NCI-H1105 treated with DMSO at 0.1 percent for 48 hours (cell line): ENCODE measurements around the gene ASZ1.
"Not testable (repeated sequence)": the region's sequence is repeated elsewhere in the genome, so short reads cannot be mapped to it uniquely, and the experiment has no call there.

Source experiments
- DNase-seq: peaks from one replicate; lab custom pipeline; 2025; lab: John Stamatoyannopoulos, UW

ASZ1 gene, protein sequence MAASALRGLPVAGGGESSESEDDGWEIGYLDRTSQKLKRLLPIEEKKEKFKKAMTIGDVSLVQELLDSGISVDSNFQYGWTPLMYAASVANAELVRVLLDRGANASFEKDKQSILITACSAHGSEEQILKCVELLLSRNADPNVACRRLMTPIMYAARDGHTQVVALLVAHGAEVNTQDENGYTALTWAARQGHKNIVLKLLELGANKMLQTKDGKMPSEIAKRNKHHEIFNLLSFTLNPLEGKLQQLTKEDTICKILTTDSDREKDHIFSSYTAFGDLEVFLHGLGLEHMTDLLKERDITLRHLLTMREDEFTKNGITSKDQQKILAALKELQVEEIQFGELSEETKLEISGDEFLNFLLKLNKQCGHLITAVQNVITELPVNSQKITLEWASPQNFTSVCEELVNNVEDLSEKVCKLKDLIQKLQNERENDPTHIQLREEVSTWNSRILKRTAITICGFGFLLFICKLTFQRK

DNA sequence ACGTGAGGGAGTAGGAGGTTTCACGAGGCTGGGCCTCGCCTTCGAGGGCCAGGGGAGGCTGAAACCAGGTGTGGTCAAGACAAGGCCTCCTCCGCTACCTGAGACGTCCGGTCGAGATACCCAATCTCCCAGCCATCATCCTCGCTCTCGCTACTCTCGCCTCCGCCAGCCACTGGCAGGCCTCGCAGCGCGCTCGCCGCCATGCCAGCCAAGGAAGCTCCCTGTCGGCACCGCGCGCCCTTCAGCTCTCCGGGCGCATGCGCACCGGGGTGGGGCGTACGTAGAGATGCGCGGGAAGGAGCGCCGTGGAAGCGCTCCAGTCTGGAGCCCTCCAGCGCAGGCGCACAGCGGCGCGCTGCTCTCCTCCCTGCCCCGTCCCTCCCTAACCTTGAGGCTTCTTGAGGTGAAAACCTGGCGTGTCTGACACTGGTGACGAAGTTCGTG is at the start of gene ASZ1:
ASZ1 (minus strand) TSS at position 236 of the 444 bp plus-strand sequence; CDS start at position 203, 33 bp downstream.
- no peak for DNase-seq

DNA sequence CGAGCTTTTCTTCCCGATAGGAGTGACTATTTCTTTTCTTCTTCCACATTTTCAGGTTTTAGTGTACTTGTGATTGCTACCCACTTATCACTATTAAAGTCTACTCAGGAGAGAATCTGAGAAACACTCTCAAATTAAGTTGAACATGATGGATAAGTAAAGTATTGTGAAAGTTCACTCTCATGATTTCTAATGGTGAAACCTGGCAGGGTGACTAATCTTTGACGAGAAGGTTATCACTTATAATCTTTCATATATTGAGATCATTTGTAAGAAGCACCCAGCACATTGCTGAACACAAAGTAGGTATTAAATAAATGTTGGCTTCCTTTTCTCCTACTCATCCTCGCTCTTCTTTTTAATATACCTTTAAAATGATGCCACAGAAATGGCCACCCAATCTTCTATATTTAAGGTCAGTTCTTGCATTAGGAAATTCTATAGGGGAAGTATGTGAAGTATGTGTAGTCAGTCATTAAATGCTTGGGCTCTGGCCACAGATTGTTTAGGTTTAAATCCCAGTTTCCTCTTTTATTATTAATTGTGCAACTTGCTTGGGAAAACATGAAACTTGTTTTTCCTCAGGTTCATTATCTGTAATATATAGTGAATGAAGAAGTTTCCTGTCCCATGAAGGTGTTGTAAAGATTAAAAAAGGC is 49.4 kb upstream of the ASZ1 start:
- DNase-seq, result no peak

GRCh38 chr7:117472335-117472734 is 45.0 kb upstream of the ASZ1 start:
- DNase-seq, result no peak

DNA sequence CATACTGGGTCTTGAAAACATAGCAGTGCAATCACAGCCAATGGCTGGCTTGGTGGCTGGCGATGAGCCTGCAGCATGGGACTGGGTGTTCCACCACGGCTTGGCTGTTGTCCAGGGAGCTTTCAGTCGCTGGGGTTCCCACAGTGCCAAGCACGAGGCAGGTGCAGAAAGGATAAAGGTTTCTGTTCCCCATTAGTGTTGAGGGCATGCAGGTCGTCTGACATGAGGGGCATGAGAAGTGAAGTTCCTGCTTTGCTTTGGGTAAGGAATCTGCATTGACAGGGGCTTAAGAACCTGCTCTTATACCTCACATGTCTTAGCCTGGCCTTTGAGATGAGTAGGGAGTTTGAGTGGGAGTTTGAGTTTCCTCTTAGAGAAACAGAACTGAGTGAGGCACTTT is 43.5 kb upstream of the ASZ1 start:
- DNase-seq, result peak; percentile 29

DNA sequence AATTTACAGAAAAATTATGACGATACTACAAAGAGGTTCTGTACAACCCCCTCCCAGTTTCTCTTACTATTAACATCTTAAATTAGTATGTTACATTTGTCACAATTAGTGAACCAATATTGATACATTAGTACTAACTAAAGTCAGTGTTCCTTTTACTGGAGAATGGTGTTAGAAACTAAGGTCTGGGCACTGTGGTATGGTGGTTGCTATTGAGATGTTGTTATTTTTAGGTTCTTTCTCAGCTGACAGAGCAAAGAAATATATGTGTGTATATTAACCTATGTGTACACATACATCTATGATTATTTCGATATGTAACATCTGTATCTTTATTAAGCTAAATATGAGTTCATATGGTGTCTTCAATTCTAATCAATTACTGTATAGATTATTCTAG is 40.9 kb upstream of the ASZ1 start:
- DNase-seq, result no peak

DNA sequence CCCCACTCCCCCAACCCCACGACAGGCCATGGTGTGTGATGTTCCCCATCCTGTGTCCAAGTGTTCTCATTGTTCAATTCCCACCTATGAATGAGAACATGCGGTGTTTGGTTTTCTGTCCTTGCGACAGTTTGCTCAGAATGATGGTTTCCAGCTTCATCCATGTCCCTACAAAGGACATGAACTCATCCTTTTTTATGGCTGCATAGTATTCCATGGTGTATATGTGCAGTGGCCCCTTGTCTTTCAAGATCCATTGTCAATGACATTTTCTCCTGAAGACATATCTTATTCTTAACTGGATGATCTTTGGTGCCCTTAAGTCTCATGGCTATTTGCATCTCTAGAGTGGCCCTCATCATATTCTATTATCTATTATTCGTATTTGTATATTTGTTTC is 33.5 kb upstream of the ASZ1 start:
- DNase-seq, result not testable (repeated sequence)

DNA sequence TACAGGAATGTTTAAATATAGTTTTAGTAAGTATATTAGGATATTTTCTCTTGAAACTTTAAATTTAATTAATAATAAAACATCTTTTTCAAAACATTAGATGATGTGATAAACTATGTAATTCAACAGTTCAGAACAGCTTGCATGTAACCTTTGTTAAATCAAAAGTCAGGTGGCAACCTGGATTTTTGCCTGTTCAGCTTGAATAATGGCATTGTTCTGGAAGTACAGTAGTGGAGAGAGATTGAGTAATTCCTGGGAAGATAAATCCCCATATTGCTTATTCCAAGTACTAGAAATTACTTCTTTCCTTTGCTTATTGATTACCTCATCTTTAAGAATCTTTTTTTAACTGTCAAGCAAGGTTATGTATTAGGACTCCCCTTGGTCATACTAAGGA is 32.4 kb upstream of the ASZ1 start:
- DNase-seq, result no peak

DNA sequence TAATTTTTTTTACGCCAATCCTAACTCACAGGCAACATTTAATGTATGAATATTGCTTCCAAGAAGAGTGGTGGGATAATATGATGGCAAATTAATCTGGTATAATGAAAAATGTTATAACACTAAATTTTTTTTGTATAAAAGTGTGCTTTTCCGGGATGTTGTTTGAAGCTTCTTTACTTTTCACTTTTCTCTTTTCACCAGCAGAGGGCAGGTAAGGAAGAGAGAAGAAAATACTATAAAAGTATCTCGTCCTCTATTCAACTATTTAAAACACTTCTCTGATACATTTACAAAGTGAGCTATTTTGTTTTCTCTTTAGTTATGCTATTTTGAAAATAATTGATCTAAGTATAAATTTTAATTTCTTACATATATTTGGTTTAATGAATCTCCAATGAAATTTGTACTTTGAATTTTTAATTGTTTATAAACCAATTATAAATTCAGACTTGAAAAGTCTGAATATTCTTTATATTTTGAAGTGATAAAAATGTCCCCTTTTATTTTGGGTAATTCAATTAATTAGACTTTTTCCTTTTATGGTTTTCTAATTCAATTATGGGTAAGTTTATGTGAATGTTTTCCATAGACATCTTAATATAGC is 31.8 kb upstream of the ASZ1 start:
- peak; percentile 32 for DNase-seq

GRCh38 chr7:117448655-117449054 is 21.4 kb upstream of the ASZ1 start:
- no peak for DNase-seq

DNA sequence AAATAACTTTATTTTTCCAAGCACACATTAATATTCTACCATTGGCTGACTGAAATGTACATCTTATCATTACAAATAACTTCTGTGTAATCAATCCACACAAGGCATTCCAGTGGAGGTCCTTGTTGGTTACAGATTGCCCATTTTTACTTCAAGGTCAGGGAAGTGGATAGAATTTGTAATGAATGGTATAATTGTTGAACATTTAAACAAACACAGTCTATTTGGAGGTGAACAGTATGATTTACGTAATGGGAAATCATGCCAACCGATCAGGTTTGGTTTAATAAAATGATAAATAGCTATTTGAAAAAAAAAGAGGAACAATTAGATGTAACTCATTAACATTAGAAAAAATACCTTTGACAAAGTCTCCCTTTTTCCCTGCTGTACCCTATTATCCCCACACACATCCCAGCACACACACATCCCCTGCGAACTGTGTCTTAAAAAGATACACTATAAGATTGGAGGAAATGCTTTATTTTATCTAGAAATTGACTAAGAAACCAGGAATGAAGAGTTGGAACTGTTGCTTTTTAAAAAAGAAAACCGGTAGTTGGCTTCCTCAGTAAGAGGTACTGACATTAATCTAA is 19.0 kb upstream of the ASZ1 start:
- DNase-seq, result no peak

DNA sequence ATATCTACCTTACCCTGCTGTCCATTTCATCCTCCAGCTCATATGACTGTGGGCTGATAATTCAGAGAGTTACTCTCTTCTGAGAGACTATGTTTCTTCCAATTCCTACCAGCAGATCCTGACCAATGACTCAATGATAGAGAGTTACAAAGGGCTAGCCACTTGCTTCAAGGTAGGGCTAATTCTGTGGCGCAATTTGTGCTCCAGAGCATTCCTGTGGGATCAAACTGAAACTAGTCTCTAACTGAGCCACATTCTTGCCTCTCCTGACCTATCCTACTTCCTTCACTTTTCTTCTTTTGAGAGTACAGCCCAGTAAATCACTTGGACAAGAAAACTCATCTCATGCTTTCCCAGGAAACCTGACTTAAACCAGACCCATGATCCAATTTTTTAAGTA is 17.9 kb upstream of the ASZ1 start:
- DNase-seq, result no peak

DNA sequence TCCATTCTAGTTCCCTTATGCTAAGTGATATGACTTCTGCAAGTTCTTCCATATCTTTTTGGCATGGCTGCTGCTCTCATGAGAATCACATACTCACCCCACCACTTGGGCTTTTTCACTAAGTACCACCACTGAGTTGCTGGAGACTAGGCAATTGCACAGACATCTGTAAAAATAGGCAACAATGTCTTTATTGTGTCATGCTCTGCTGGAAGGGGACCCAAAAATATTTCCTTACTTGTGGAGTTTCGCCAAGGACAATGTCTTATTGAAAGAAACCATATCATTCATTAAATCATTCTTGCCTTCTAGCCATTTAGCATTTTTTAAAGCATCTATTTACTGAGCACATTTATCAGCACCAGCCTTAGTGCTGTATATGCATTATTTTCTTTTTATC is 17.4 kb upstream of the ASZ1 start:
- DNase-seq, result no peak

DNA sequence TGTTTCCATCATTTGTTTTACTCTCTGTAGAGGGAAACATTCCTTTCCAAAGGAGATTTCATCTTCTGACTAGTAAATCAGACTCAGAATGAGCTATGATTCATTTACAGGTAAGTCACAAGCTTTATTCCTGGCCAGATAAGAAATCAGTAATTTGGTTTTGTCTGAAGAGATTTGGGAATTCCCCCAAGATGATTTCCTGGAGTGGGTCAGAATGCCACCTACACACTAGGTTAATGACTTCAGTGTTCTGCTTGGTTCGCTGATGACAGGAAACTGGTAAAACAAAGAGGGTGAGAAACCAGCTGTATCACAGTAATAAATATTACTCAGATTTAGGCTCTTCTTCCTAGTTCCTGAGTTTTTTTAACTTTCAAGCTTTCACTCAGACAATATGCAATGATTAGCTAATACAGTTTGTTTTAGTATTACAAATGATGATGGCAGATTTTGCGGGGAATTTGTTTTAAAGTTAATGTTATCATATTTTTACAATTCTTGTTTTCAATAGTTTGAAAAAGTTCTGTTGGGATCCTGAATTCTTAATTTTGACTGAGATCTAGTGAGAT is 8.3 kb upstream of the ASZ1 start:
- no peak for DNase-seq

GRCh38 chr7:117424090-117424829 is 3.0 kb downstream of the ASZ1 start:
- no peak for DNase-seq

DNA sequence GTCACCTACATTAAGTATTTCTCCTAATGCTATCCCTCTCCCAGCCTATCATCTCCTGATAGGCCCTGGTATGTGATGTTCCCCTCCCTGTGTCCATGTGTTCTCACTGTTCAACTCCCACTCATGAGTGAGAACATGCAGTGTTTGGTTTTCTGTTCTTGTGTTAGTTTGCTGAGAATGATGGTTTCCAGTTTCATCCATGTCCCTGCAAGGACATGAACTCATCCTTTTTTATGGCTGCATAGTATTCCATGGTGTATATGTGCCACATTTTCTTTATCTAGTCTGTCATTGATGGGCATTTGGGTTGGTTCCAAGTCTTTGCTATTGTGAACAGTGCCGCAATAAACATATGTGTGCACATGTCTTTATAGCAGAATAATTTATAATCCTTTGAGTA is 12.7 kb downstream of the ASZ1 start:
- DNase-seq, result not testable (repeated sequence)

DNA sequence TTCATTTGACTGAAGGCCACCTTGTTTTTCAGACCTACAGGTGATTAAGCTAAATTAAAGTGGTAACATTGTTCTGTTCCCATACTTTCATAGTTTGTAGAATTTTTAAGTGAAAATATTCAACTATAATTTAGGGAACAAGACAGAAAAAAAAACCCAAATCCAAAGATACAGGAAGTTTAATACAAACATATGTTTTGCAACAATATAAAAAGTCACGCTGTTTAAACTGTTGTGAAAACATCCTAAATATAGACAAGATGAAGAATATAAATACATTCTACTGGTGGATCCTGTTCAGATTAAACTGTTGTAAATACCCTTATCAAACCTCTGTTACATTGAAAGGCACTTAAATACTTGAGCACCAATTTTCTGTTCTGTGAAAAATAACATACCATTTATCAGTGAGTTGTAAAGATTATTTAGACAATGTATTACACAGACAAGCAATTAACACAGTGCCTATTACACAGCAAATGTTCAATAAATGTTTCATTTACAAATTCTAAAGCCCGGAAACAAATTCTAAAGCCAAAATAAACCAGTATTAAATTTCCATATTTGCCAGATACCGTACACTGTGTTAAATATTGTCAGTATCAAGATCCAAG is 14.2 kb downstream of the ASZ1 start:
- DNase-seq, result peak; percentile 56

DNA sequence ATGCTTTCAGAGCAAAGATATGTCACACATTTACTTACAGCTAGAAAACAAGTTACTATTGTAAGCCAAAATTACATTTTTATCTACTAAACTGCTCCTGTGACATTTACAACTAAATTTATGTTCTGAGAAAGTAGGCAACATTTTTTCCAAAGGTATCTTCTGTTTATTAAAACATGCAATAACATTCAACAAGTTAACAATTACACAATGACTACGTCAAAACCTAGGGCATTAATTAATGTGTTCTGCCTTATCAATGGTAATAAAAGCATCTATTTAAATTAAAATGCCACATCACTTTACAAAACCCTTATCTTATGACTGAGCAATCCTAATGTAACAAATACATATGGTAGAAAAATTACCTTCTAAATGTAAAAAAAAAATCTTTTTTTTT is 14.9 kb downstream of the ASZ1 start:
- no peak for DNase-seq

- DNase-seq, result no peak
These were observed 15.8 kb downstream of the ASZ1 start for GRCh38 chr7:117411539-117411938.

DNA sequence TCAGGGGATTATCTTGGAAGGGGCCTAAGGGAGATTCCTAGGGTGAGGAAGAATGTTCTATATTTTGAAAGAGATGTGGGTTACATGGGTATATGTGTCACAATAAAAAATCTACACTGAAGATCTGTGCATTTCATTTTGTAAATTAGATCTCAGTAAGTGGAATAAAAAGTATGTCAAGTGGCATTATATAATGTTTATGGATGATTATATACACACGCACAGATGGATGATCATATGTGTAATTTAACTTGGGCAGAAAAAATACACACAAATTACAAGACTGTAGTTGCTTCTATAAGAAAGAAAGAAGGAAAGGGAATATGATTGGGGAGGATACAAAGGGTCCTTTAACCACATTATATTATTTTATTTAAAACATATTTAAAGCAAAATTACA is 18.5 kb downstream of the ASZ1 start:
- DNase-seq, result no peak

GRCh38 chr7:117405519-117405918 is 21.8 kb downstream of the ASZ1 start:
- DNase-seq, result no peak

DNA sequence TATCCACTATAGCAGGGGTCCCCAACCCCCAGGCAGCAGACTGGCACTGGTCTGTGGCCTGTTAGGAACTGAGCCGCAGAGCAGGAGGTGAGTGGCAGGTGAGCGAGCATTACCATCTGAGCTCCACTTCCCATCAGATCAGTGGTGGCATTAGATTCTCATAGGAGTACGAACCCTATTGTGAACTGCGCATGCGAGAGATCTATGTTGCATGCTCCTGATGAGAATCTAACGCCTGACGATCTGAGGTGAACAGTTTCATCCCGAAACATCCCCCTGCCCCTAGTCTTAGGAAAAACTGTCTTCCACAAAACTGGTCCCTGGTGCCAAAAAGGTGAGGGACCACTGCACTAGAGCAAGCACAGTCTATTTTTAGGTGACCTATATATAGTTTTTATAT is 23.6 kb downstream of the ASZ1 start:
- DNase-seq, result no peak
